Sigmoid colon (tissue), 7 donors: Measurements from ENCODE around the gene ADAMTS3. TPM values are rescaled to one million over a fixed set of nuclear protein-coding genes. Genes with fewer than 3 reads are reported as not detected.

ENCODE experiments used
- DNase-seq: peaks from one replicate; pipeline ENCODE4 v3.0.0-alpha.2; 2019
- H3K27ac ChIP-seq, 4 donors: fragments of 200-600 bp; sonication (generic); one replicate each; pipeline ENCODE4 v1.5.1; 2016 to 2019; ENCODE audit warnings: mild to moderate bottlenecking in 1 of 4
- H3K27me3 ChIP-seq, 3 donors: fragments of 200-600 bp; sonication (generic); one replicate each; pipeline ENCODE4 v1.5.1; 2019; ENCODE audit warnings: mild to moderate bottlenecking in 1 of 3
- H3K36me3 ChIP-seq, 4 donors: fragments of 200-600 bp; sonication (generic); one replicate each; pipeline ENCODE4 v1.5.1; 2016 to 2019
- H3K4me1 ChIP-seq, 4 donors: fragments of 200-600 bp; sonication (generic); one replicate each; pipeline ENCODE4 v1.5.1; 2017 to 2019
- H3K4me3 ChIP-seq, 4 donors: fragments of 200-600 bp; sonication (generic); one replicate each; pipeline ENCODE4 v1.5.1; 2017 to 2019; ENCODE audit warnings: mild to moderate bottlenecking in 2 of 4, moderate library complexity in 1 of 4
- H3K9me3 ChIP-seq, 4 donors: fragments of 200-600 bp in 3 of 4; sonication (generic) in 3 of 4; one replicate each; pipeline versions ENCODE4 v1.5.1 to v1.6.1; 2013 to 2019
- EP300 ChIP-seq, 4 donors: sonication (generic); formaldehyde crosslinking; IDR thresholded peaks; one replicate each; pipeline ENCODE4 v1.6.1; 2017; ENCODE audit warnings: antibody characterized with exemption in 4 of 4
- POLR2A ChIP-seq, 2 donors: fragments of 450-650 bp; IDR thresholded peaks; one replicate each; pipeline ENCODE4 v1.6.1; 2016; ENCODE audit warnings: antibody characterized with exemption in 2 of 2, mild to moderate bottlenecking in 2 of 2, moderate library complexity in 2 of 2
- POLR2AphosphoS5 ChIP-seq, 4 donors: sonication (generic); formaldehyde crosslinking; IDR thresholded peaks; one replicate each; pipeline ENCODE4 v1.6.1; 2017; ENCODE audit warnings: antibody characterized with exemption in 4 of 4
- WGBS, 2 donors: extraction: QIAGEN DNeasy Blood & Tissue Kit; methylation state at CpG; one replicate each; pipeline ENCODE4 v1.1.7; 2013; 5-methylcytosine and 5-hydroxymethylcytosine counted together
- intact Hi-C: fragments of 100-400 bp; cut with DNase I; formaldehyde crosslinking; loops from one replicate; pipeline ENCODE4 v1.15.1; 2023
- polyA plus RNA-seq, 3 donors: library from polyadenylated mRNA; stranded (reverse); fragments of 200-250 nt; gene quantifications; one replicate each; pipeline ENCODE4 v1.2.3, GENCODE V29; 2013
- total RNA-seq, 4 donors: library from RNA; depleted of rRNA; stranded (reverse); fragments of >200 nt; gene quantifications; one replicate each; pipeline ENCODE4 v1.1.0, GENCODE V29; 2016
- TF ChIP-seq, protein P1 (sequence below), 4 experiments: fragments of 450-650 bp in 3 of 4; fragments of 200-600 bp in 1 of 4; IDR thresholded peaks; one replicate each; pipeline ENCODE4 v1.5.1; 2016 to 2019; ENCODE audit warnings: antibody characterized with exemption in 4 of 4, mild to moderate bottlenecking in 3 of 4, moderate library complexity in 2 of 4
- donor health status: healthy with polysubstance abuse.
- donor health status: Bipolar disorder and iron deficiency.
- donor health status: healthy.

ADAMTS3 gene
- total and polyA plus RNA-seq, 7 donors, result 0.17 to 1.9 (median 1.1) TPM; not detected in 2

DNA sequence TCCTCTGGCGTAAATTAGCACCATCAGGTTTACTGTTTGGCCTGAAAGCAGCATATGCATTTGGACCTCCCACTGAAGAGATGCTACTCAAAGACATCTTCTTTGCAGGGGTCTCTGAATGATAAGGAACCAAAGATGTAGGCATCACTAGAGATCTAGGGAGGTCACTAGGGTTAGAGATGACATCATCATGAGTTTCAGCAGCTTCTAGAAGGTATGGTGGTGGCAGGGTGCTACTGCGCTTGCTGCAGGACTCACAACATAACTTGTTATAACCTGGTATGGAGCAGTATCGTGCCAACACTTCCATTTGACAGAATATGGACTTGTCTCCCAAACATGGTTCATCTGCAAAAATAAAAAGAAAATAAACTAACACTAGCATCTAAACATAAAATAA is 285.7 kb downstream of the ADAMTS3 start:
- no peaks in the 10 kb centered on the region for H3K9me3 ChIP-seq
- no peaks in the 10 kb centered on the region for H3K27me3 ChIP-seq
- H3K4me1 ChIP-seq, result no peaks in the 10 kb centered on the region
- no peaks in the 10 kb centered on the region for H3K36me3 ChIP-seq
- TF ChIP-seq EP300 (IDR thresholded peaks at IDR 0.05), result no peak
- TF ChIP-seq POLR2A (IDR thresholded peaks at IDR 0.05), result no peak
- TF ChIP-seq, protein P1, sequence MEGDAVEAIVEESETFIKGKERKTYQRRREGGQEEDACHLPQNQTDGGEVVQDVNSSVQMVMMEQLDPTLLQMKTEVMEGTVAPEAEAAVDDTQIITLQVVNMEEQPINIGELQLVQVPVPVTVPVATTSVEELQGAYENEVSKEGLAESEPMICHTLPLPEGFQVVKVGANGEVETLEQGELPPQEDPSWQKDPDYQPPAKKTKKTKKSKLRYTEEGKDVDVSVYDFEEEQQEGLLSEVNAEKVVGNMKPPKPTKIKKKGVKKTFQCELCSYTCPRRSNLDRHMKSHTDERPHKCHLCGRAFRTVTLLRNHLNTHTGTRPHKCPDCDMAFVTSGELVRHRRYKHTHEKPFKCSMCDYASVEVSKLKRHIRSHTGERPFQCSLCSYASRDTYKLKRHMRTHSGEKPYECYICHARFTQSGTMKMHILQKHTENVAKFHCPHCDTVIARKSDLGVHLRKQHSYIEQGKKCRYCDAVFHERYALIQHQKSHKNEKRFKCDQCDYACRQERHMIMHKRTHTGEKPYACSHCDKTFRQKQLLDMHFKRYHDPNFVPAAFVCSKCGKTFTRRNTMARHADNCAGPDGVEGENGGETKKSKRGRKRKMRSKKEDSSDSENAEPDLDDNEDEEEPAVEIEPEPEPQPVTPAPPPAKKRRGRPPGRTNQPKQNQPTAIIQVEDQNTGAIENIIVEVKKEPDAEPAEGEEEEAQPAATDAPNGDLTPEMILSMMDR (IDR thresholded peaks at IDR 0.05), result no peak
- no peak for TF ChIP-seq POLR2AphosphoS5 (IDR thresholded peaks at IDR 0.05)
- H3K27ac ChIP-seq, result no peak overlapping the region
- no peak overlapping the region for H3K4me3 ChIP-seq
- intact Hi-C loops, result no loop called here
- WGBS, 2 donors, result 87 to 94% methylated on average over 3 of the region's 3 CpGs
- no peak for DNase-seq

DNA sequence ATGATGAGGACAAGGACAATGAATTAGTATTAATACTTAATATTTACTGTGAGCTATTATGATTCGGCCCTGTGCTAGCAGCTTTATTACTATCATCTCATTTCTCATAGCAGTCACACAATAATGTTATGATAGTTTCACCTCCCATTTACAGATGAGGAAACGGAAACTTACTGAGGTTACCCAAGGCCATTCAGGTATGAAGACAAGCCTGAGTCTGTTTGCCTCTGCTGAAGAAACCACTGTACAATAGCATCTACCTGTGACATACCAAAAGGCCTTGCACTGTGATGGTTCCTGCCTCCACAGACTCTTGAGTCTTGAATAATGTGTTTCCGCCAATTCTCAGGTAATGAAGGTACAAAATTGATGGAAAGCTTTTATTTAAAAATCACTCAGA is 288.8 kb downstream of the ADAMTS3 start:
- 87 to 94% methylated on average over 3 of the region's 3 CpGs for WGBS, 2 donors
- H3K36me3 ChIP-seq, result no peaks in the 10 kb centered on the region
- no peaks in the 10 kb centered on the region for H3K27me3 ChIP-seq
- no peak for DNase-seq
- intact Hi-C loops, result no loop called here
- no peak for TF ChIP-seq POLR2AphosphoS5 (IDR thresholded peaks at IDR 0.05)
- no peak for TF ChIP-seq EP300 (IDR thresholded peaks at IDR 0.05)
- no peak for TF ChIP-seq POLR2A (IDR thresholded peaks at IDR 0.05)
- no peak overlapping the region for H3K27ac ChIP-seq
- H3K4me1 ChIP-seq, result no peaks in the 10 kb centered on the region
- no peak overlapping the region for H3K4me3 ChIP-seq
- H3K9me3 ChIP-seq, result no peaks in the 10 kb centered on the region

DNA sequence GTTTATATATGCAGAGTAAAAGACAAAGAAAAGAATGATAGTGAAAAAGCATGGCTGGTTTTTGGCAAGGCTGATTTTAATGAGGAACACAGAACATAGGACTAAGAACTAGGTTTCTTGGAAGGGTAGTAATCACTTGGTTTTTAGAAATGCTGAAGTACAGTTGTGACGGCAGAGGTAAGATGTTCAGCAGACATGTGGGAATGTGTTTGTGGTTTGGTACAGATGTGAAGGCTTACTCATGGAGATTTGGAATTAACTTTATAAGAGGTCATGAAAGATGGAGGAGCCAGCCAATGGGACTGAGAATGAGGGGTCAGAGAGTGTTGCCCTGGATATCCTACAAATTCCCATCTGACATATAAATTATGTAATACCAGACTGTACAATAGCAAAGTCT is 293.6 kb downstream of the ADAMTS3 start:
- H3K27ac ChIP-seq, result no peak overlapping the region
- intact Hi-C loops, result no loop called here
- TF ChIP-seq POLR2AphosphoS5 (IDR thresholded peaks at IDR 0.05) (no peak), EP300 (IDR thresholded peaks at IDR 0.05) (no peak), POLR2A (IDR thresholded peaks at IDR 0.05) (no peak)
- TF ChIP-seq, protein P1 (IDR thresholded peaks at IDR 0.05), result no peak
- DNase-seq, result no peak
- H3K9me3 ChIP-seq, result peaks cover 0 to 3% (median 0%) of the 10 kb centered on the region in 4 donors
- no peaks in the 10 kb centered on the region for H3K27me3 ChIP-seq
- 86 to 90% methylated on average over 1 of the region's 1 CpG for WGBS, 2 donors
- H3K4me1 ChIP-seq, result no peaks in the 10 kb centered on the region
- no peak overlapping the region for H3K4me3 ChIP-seq
- H3K36me3 ChIP-seq, result no peaks in the 10 kb centered on the region

DNA sequence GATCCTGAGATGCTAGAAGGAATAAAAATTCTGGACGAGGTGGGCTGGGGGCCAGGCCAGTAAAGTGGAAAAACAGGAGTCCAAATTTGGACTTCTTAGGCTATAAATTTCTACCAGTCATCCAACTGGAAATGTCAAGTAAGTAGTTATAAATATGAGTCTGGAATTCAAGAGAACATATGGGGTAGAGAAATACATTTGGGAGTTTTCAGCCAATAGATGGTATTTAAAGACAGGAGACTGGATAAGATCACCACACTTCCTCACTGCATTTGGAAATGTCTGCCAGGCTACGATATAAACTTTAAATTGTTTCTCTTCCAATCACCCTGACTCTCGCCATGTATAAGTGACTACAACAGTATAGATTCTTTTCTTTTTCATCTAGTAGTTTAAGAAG is 294.8 kb downstream of the ADAMTS3 start:
- DNase-seq, result no peak
- Histone ChIP-seq H3K27me3 (no peaks in the 10 kb centered on the region), H3K4me1 (no peaks in the 10 kb centered on the region), H3K4me3 (no peak overlapping the region), H3K9me3 (peaks cover 0 to 3% (median 0%) of the 10 kb centered on the region in 4 donors), H3K27ac (no peak overlapping the region), H3K36me3 (no peaks in the 10 kb centered on the region)
- 79 to 83% methylated on average over 3 of the region's 3 CpGs for WGBS, 2 donors
- TF ChIP-seq POLR2AphosphoS5 (IDR thresholded peaks at IDR 0.05), result no peak
- no peak for TF ChIP-seq EP300 (IDR thresholded peaks at IDR 0.05)
- TF ChIP-seq POLR2A (IDR thresholded peaks at IDR 0.05), result no peak
- intact Hi-C loops, result no loop called here

DNA sequence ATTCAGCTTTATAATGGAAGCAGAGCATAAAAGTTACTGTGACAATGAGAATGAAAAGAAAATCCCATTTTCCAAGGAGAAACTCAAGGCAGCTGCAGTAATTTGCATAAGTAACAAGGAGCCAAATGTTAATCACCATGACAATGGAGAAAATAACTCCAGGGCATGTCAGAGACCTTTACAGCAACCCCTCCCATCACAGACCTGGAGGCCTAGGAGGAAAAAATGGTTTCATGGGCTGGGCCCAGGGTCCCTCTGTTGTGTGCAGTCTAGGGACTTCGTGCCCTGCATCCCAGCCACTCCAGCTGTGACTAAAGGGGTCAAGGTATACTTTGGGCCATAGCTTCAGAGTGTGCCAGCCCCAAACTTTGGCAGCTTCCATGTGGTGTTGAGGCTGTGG is 313.8 kb downstream of the ADAMTS3 start:
- H3K27me3 ChIP-seq, result no peaks in the 10 kb centered on the region
- H3K4me1 ChIP-seq, result no peaks in the 10 kb centered on the region
- no peaks in the 10 kb centered on the region for H3K9me3 ChIP-seq
- WGBS, 2 donors, result 77 to 80% methylated on average over 1 of the region's 1 CpG
- no peaks in the 10 kb centered on the region for H3K36me3 ChIP-seq
- no peak overlapping the region for H3K4me3 ChIP-seq
- DNase-seq, result no peak
- no peak for TF ChIP-seq POLR2A (IDR thresholded peaks at IDR 0.05)
- TF ChIP-seq EP300 (IDR thresholded peaks at IDR 0.05), result no peak
- TF ChIP-seq, protein P1 (IDR thresholded peaks at IDR 0.05), result no peak
- no peak for TF ChIP-seq POLR2AphosphoS5 (IDR thresholded peaks at IDR 0.05)
- intact Hi-C loops, result no loop called here
- no peak overlapping the region for H3K27ac ChIP-seq

DNA sequence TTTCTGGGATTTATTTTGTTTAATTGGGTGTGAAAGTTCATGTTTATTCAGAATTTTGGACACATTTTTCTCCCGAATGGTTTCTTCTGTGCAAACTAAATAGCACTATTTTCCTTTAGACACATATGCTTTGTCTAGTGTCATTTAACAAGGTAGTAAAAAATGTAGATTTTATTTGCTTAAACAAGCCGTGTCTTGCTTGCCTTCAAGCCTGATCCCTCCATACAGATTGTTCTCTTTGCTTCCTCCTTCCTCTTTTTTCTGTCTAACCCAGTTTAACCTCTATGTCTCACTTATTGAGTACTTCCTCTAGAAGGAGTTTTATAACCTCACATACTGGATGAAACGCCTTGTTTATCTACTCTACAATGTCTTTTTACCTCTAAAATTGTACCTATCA is 325.4 kb downstream of the ADAMTS3 start:
- WGBS, 2 donors, result 6 to 18% methylated on average over 3 of the region's 3 CpGs
- Histone ChIP-seq H3K4me1 (no peaks in the 10 kb centered on the region), H3K36me3 (no peaks in the 10 kb centered on the region), H3K4me3 (no peak overlapping the region), H3K27ac (no peak overlapping the region), H3K9me3 (no peaks in the 10 kb centered on the region), H3K27me3 (no peaks in the 10 kb centered on the region)
- intact Hi-C loops, result no loop called here
- TF ChIP-seq POLR2A (IDR thresholded peaks at IDR 0.05) (no peak), POLR2AphosphoS5 (IDR thresholded peaks at IDR 0.05) (no peak), EP300 (IDR thresholded peaks at IDR 0.05) (no peak)
- TF ChIP-seq, protein P1 (IDR thresholded peaks at IDR 0.05), result no peak
- DNase-seq, result no peak
